ENCODE measurements around the gene TMEM169. TPM values are rescaled to one million over a fixed set of nuclear protein-coding genes. Genes with fewer than 3 reads are reported as not detected.

Gene TMEM169
- total and polyA plus RNA-seq, 2 of the 13 experiments (the other 11 are each of a cell fraction or from before 2014, with no cell fraction given): 1.5 to 4.5 TPM

DNA sequence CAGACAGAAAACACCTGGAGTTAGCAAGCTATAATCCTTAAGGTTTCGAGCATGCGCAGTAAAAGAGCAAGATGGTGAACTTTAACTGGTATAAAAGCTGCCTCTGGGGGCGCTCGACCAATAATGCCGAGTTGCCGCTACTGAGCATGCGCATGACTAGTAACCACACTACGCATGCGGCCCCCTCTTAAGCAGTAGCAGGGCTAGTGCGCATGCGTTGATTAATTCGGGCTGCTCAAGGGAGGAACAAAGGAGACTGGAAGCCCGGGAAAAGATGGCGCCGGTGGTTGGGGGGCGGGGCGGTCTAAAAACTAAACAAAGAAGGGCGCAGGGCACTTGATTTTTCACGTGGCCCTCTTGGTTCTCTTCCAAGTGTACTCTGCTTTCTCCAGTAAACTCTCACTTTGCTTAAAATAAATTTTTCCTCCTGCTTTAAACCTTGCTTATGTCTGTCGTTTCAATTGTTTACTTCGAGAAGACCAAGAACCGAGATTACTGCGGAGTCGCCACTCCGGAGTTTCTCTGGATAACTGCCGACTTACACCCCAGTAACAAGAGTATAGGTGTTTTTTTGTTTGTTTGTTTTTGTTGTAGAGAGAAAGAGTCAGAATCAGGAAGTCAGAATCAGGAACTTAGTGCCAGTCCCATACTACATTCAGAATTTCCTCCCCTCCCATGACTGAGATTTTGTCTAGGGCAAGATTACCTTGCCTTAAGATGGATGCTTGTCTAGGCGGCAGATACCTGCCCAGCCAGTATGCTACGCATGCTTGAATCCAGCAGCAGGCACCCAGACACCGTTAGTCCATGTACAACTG is 33.2 kb downstream of the TMEM169 start (continued):
- TF ChIP-seq ZHX2 (IDR thresholded peaks at IDR 0.05; ENCODE audit: low read depth) (0 out of 2 replicates have a peak, but pooled peaks have one; percentile 42), ZHX2 (CRISPR knock-in tag; IDR thresholded peaks at IDR 0.05; ENCODE audit: borderline replicate concordance) (no peak), ISL2 (CRISPR knock-in tag; IDR thresholded peaks at IDR 0.05) (0 out of 2 replicates have a peak, but pooled peaks have one; percentile 9), EHMT2 (IDR thresholded peaks at IDR 0.05; ENCODE audit: borderline replicate concordance, low read depth, low read length) (no peak), SP4 (CRISPR knock-in tag; IDR thresholded peaks at IDR 0.05) (peak; percentile 47; the same call in 1 of the 2 replicates), SALL2 (CRISPR knock-in tag; IDR thresholded peaks at IDR 0.05) (peak; percentile 67; the same call in 1 of the 2 replicates), ZFY (CRISPR knock-in tag; IDR thresholded peaks at IDR 0.05) (peak; percentile 38; the same call in 1 of the 2 replicates), ZNF33B (CRISPR knock-in tag; IDR thresholded peaks at IDR 0.05) (no peak), ARNTL (CRISPR knock-in tag; IDR thresholded peaks at IDR 0.05) (peak; percentile 66), ZNF530 (CRISPR knock-in tag; IDR thresholded peaks at IDR 0.05; ENCODE audit: low read depth) (no peak), ZNF543 (CRISPR knock-in tag; IDR thresholded peaks at IDR 0.05) (peak; percentile 69; the same call in 1 of the 2 replicates), ZNF569 (CRISPR knock-in tag; IDR thresholded peaks at IDR 0.05; ENCODE audit: borderline replicate concordance) (no peak), HOXA3 (CRISPR knock-in tag; IDR thresholded peaks at IDR 0.05) (peak; percentile 73; the same call in 1 of the 2 replicates), ZNF7 (CRISPR knock-in tag; IDR thresholded peaks at IDR 0.05) (0 out of 2 replicates have a peak, but pooled peaks have one; percentile 42), ZNF275 (CRISPR knock-in tag; IDR thresholded peaks at IDR 0.05; ENCODE audit: borderline replicate concordance) (peak; percentile 47; the same call in 1 of the 2 replicates), ZNF34 (CRISPR knock-in tag; IDR thresholded peaks at IDR 0.05; ENCODE audit: borderline replicate concordance) (peak; percentile 75; the same call in 1 of the 2 replicates), DNMT3B (CRISPR knock-in tag; conservative IDR thresholded peaks at IDR 0.05) (no peak)
- TF ChIP-seq, protein P1, sequence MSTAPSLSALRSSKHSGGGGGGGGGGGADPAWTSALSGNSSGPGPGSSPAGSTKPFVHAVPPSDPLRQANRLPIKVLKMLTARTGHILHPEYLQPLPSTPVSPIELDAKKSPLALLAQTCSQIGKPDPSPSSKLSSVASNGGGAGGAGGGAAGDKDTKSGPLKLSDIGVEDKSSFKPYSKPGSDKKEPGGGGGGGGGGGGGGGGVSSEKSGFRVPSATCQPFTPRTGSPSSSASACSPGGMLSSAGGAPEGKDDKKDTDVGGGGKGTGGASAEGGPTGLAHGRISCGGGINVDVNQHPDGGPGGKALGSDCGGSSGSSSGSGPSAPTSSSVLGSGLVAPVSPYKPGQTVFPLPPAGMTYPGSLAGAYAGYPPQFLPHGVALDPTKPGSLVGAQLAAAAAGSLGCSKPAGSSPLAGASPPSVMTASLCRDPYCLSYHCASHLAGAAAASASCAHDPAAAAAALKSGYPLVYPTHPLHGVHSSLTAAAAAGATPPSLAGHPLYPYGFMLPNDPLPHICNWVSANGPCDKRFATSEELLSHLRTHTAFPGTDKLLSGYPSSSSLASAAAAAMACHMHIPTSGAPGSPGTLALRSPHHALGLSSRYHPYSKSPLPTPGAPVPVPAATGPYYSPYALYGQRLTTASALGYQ (CRISPR knock-in tag; IDR thresholded peaks at IDR 0.05): 0 out of 2 replicates have a peak, but pooled peaks have one; percentile 23
- TF ChIP-seq, protein P2, sequence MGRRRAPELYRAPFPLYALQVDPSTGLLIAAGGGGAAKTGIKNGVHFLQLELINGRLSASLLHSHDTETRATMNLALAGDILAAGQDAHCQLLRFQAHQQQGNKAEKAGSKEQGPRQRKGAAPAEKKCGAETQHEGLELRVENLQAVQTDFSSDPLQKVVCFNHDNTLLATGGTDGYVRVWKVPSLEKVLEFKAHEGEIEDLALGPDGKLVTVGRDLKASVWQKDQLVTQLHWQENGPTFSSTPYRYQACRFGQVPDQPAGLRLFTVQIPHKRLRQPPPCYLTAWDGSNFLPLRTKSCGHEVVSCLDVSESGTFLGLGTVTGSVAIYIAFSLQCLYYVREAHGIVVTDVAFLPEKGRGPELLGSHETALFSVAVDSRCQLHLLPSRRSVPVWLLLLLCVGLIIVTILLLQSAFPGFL (CRISPR knock-in tag; IDR thresholded peaks at IDR 0.05): no peak
